Measurements from ENCODE around the gene MCC. TPM values are rescaled to one million over a fixed set of nuclear protein-coding genes. Genes with fewer than 3 reads are reported as not detected.

Gene MCC
- total and polyA plus RNA-seq, 4 donors, result 4.5 to 20.0 (median 9.7) TPM

DNA sequence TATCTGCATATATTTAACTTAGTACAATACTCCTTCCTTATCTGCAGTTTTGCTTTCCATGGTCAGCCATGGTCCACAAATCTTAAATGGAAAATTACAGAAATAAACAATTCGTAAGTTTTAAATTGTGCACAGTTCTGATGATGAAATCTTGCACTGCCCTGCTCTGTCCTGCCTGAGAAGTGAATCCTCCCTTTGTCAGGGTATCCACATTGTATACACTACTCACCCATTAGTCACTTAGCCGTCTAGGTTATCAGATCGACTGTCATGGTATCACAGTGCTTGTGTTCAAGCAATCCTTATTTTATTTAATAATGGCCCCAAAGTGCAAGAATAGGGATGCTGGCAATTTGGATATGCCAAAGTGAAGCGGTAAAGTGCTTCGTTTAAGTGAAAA is 16.9 kb upstream of the MCC start:
- Histone ChIP-seq H3K27ac (ENCODE audit: low read depth in 1 of 2, low read length in 2 of 2) (no peak overlapping the region), H3K4me1 (ENCODE audit: control insufficient read depth in 1 of 2, insufficient read depth in 2 of 2, low read length in 2 of 2) (no peaks in the 10 kb centered on the region), H3K27me3 (ENCODE audit: control insufficient read depth in 1 of 2, insufficient read depth in 2 of 2, low read length in 1 of 2) (no peaks in the 10 kb centered on the region), H3K36me3 (ENCODE audit: control insufficient read depth in 1 of 2, insufficient read depth in 2 of 2, low read length in 1 of 2) (no peaks in the 10 kb centered on the region), H3K4me3 (ENCODE audit: low read length in 2 of 2) (no peak overlapping the region), H3K9me3 (ENCODE audit: control insufficient read depth, low read length) (no peaks in the 10 kb centered on the region)
- intact Hi-C loops (cut with DNase I), result no loop called here
- no peak for DNase-seq
- ATAC-seq (ENCODE audit: low FRiP score), result no peak
- WGBS, 2 donors, result 90 to 92% methylated on average over 5 of the region's 5 CpGs

DNA sequence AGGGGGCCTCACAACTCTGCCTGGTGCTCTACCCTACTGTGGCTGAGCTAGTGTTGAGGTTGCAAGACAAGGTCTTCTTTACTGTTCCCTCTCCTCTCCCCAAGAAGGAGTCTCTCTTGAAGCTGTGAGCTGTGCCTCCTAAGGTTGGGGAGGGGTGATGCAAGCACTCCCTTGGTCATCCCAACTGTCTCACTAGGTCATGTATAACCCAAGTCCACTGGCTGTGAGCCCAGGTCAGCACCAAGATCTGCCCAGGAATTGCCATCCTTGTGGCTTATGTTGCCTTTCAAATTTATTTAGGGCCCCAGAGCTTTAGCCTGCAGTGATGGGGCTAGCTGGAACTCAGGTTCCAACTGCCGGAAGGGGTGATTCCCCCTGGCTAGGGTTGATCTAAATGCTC is 14.9 kb upstream of the MCC start:
- no peak for ATAC-seq (ENCODE audit: low FRiP score)
- Histone ChIP-seq H3K4me1 (ENCODE audit: control insufficient read depth in 1 of 2, insufficient read depth in 2 of 2, low read length in 2 of 2) (no peaks in the 10 kb centered on the region), H3K4me3 (ENCODE audit: low read length in 2 of 2) (no peak overlapping the region), H3K27me3 (ENCODE audit: control insufficient read depth in 1 of 2, insufficient read depth in 2 of 2, low read length in 1 of 2) (no peaks in the 10 kb centered on the region), H3K9me3 (ENCODE audit: control insufficient read depth, low read length) (no peaks in the 10 kb centered on the region), H3K36me3 (ENCODE audit: control insufficient read depth in 1 of 2, insufficient read depth in 2 of 2, low read length in 1 of 2) (no peaks in the 10 kb centered on the region), H3K27ac (ENCODE audit: low read depth in 1 of 2, low read length in 2 of 2) (no peak overlapping the region)
- WGBS, 2 donors, result 88 to 99% methylated on average over 1 of the region's 1 CpG
- DNase-seq, result no peak
- intact Hi-C loops (cut with DNase I), result no loop called here

DNA sequence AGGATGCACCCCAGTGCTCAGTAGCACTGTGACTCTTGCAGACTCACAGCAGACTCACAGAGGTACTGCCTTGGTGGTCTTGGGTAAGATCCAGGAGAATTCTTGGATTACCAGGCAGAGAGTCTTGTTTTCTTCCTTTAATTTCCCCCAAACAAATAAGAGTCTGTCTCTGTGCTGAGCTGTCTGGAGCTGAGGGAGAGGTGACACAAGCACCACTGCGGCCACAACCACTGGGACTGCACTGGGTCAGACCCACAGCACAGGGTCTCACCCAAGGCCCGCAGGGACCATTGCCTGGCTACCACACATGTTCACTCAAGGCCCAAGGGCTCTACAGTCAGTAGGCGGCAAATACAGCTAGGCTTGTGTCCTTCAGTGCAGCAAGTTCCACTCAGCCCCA is 13.8 kb upstream of the MCC start:
- WGBS, 2 donors, result 94 to 97% methylated on average over 3 of the region's 3 CpGs
- DNase-seq (no peak), ATAC-seq (ENCODE audit: low FRiP score) (no peak)
- H3K27ac ChIP-seq (ENCODE audit: low read depth in 1 of 2, low read length in 2 of 2), result no peak overlapping the region
- H3K4me3 ChIP-seq (ENCODE audit: low read length in 2 of 2), result no peak overlapping the region
- no peaks in the 10 kb centered on the region for H3K36me3 ChIP-seq (ENCODE audit: control insufficient read depth in 1 of 2, insufficient read depth in 2 of 2, low read length in 1 of 2)
- no peaks in the 10 kb centered on the region for H3K4me1 ChIP-seq (ENCODE audit: control insufficient read depth in 1 of 2, insufficient read depth in 2 of 2, low read length in 2 of 2)
- H3K27me3 ChIP-seq (ENCODE audit: control insufficient read depth in 1 of 2, insufficient read depth in 2 of 2, low read length in 1 of 2), result no peaks in the 10 kb centered on the region
- H3K9me3 ChIP-seq (ENCODE audit: control insufficient read depth, low read length), result no peaks in the 10 kb centered on the region
- intact Hi-C loops (cut with DNase I), result no loop called here

DNA sequence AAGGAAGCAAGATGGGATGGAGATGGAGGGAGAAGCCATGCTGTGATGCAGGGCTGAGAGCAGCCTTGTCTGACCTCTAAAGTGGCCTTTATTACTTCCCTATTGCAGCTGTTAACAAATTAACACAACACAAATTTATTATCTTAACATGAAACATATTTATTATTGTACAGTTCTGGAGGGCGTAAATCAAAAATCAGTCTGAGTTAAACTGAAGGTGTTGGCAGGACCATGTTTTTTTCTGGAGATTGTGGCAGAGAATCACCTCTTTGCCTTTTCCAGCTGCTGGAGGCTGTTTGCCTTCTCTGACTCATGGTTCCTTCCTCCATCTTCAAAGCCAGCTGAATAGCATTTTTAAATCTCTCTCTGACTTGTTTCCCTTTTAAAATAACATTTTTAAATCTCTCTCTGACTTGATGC is 7.2 kb upstream of the MCC start:
- intact Hi-C loops (cut with DNase I), result no loop called here
- 32 to 41% methylated on average over 1 of the region's 1 CpG for WGBS, 2 donors
- ATAC-seq (ENCODE audit: low FRiP score), result no peak

DNA sequence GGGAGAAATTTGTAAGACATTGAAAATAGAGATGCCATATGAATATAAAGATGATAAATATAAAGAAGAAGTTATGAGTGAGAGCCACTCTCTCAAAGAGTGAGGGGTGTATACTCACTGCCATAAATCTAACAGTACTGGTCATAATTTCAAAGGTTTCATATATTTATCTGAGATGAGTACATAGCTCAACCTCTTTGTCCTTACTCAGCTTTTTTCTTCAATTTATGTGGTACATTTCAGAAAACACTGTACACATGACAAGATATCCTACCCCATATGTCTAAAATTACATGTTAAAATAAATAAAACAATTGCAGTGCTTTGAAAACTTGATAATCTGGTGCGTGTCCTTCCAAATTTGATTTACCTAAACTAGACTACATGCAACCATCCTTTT is 5.2 kb upstream of the MCC start:
- H3K4me1 ChIP-seq (ENCODE audit: control insufficient read depth in 1 of 2, insufficient read depth in 2 of 2, low read length in 2 of 2), result no peaks in the 10 kb centered on the region
- ATAC-seq (ENCODE audit: low FRiP score) (no peak), DNase-seq (no peak)
- H3K27ac ChIP-seq (ENCODE audit: low read depth in 1 of 2, low read length in 2 of 2), result no peak overlapping the region
- H3K4me3 ChIP-seq (ENCODE audit: low read length in 2 of 2), result no peak overlapping the region
- intact Hi-C loops (cut with DNase I), result no loop called here
- H3K27me3 ChIP-seq (ENCODE audit: control insufficient read depth in 1 of 2, insufficient read depth in 2 of 2, low read length in 1 of 2), result no peaks in the 10 kb centered on the region
- WGBS, 2 donors, result 93 to 94% methylated on average over 1 of the region's 1 CpG
- no peaks in the 10 kb centered on the region for H3K36me3 ChIP-seq (ENCODE audit: control insufficient read depth in 1 of 2, insufficient read depth in 2 of 2, low read length in 1 of 2)
- no peaks in the 10 kb centered on the region for H3K9me3 ChIP-seq (ENCODE audit: control insufficient read depth, low read length)

More for the DNA sequence above, 7.2 kb upstream of the MCC start:
- H3K27ac ChIP-seq (ENCODE audit: low read depth in 1 of 2, low read length in 2 of 2), result no peak overlapping the region
- no peaks in the 10 kb centered on the region for H3K36me3 ChIP-seq (ENCODE audit: control insufficient read depth in 1 of 2, insufficient read depth in 2 of 2, low read length in 1 of 2)
- H3K4me3 ChIP-seq (ENCODE audit: low read length in 2 of 2), result no peak overlapping the region
- H3K9me3 ChIP-seq (ENCODE audit: control insufficient read depth, low read length), result no peaks in the 10 kb centered on the region
- H3K27me3 ChIP-seq (ENCODE audit: control insufficient read depth in 1 of 2, insufficient read depth in 2 of 2, low read length in 1 of 2), result no peaks in the 10 kb centered on the region
- no peaks in the 10 kb centered on the region for H3K4me1 ChIP-seq (ENCODE audit: control insufficient read depth in 1 of 2, insufficient read depth in 2 of 2, low read length in 2 of 2)
- no peak for DNase-seq

DNA sequence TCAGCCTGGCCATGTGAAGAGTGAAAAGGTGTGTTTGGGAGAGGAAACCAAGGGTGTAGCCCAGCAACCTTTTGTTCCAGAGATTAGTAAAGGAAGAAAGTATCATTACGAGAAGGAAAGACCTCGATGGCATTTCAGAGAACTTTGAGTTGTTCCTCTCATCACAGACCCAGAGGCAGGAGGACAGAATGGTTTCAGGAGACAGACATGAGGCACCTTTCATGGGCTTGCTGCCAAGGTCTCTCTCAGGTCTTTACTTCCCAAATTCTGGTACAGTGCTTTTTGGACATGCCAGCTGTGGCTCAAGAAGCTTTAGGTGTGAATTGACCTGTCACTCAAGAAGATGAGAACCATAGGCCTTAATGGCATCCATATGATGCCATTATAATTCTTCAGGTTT is 2.8 kb upstream of the MCC start:
- intact Hi-C loops (cut with DNase I), result no loop called here

DNA sequence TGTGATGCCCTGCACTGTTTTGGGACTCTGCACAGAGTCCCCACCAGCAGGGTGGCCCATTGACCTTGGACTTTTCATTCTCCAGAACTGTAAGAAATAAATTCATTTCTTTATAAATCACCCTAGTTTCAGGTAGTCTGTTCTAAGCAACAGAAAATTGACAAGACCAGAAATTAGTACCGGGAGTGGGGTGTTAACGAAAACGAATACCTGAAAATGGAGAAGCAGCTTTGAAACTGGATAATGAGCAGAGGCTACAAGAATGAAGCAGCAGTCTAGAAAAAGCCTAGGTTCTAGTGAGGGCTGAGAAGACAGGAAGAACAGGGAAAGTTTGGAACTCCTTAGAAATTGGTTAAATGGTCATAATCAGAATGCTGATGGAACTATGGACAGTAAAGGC is 2.1 kb upstream of the MCC start:
- ATAC-seq (ENCODE audit: low FRiP score) (no peak), DNase-seq (no peak)
- Histone ChIP-seq H3K27ac (ENCODE audit: low read depth in 1 of 2, low read length in 2 of 2) (no peak overlapping the region), H3K9me3 (ENCODE audit: control insufficient read depth, low read length) (no peaks in the 10 kb centered on the region), H3K4me3 (ENCODE audit: low read length in 2 of 2) (no peak overlapping the region), H3K36me3 (ENCODE audit: control insufficient read depth in 1 of 2, insufficient read depth in 2 of 2, low read length in 1 of 2) (no peaks in the 10 kb centered on the region), H3K27me3 (ENCODE audit: control insufficient read depth in 1 of 2, insufficient read depth in 2 of 2, low read length in 1 of 2) (no peaks in the 10 kb centered on the region), H3K4me1 (ENCODE audit: control insufficient read depth in 1 of 2, insufficient read depth in 2 of 2, low read length in 2 of 2) (peaks cover 0 to 3% of the 10 kb centered on the region in 2 donors)
- intact Hi-C loops (cut with DNase I), result no loop called here
- 97 to 98% methylated on average over 3 of the region's 3 CpGs for WGBS, 2 donors

More for the DNA sequence above, 2.8 kb upstream of the MCC start:
- Histone ChIP-seq H3K27ac (ENCODE audit: low read depth in 1 of 2, low read length in 2 of 2) (no peak overlapping the region), H3K4me3 (ENCODE audit: low read length in 2 of 2) (no peak overlapping the region), H3K36me3 (ENCODE audit: control insufficient read depth in 1 of 2, insufficient read depth in 2 of 2, low read length in 1 of 2) (no peaks in the 10 kb centered on the region), H3K9me3 (ENCODE audit: control insufficient read depth, low read length) (no peaks in the 10 kb centered on the region), H3K4me1 (ENCODE audit: control insufficient read depth in 1 of 2, insufficient read depth in 2 of 2, low read length in 2 of 2) (peaks cover 0 to 3% of the 10 kb centered on the region in 2 donors), H3K27me3 (ENCODE audit: control insufficient read depth in 1 of 2, insufficient read depth in 2 of 2, low read length in 1 of 2) (no peaks in the 10 kb centered on the region)
- ATAC-seq (ENCODE audit: low FRiP score) (no peak), DNase-seq (no peak)
- 86 to 92% methylated on average over 2 of the region's 2 CpGs for WGBS, 2 donors

DNA sequence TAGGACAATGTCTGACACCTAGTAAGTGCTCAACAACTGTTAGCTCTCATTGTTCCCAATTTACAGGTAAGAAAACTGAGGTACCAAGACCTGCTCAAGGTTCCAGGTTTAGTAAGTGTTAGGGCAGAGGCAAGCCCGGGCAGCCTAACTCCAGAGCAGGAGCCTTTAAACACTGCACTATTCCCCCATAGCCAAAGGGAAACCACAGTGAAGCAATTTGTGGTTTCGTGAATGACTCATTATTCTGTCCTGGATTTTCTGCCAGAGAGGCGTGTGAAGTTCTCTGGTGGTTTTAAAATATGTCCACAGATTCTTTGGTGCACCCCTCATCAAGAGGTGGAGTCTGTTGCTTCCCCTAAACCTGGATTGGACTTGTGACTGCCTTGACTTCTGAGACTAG is 1.0 kb upstream of the MCC start:
- Histone ChIP-seq H3K27ac (ENCODE audit: low read depth in 1 of 2, low read length in 2 of 2) (no peak overlapping the region), H3K27me3 (ENCODE audit: control insufficient read depth in 1 of 2, insufficient read depth in 2 of 2, low read length in 1 of 2) (no peaks in the 10 kb centered on the region), H3K4me1 (ENCODE audit: control insufficient read depth in 1 of 2, insufficient read depth in 2 of 2, low read length in 2 of 2) (peaks cover 0 to 3% of the 10 kb centered on the region in 2 donors), H3K36me3 (ENCODE audit: control insufficient read depth in 1 of 2, insufficient read depth in 2 of 2, low read length in 1 of 2) (no peaks in the 10 kb centered on the region), H3K9me3 (ENCODE audit: control insufficient read depth, low read length) (no peaks in the 10 kb centered on the region), H3K4me3 (ENCODE audit: low read length in 2 of 2) (no peak overlapping the region)
- 1 to 3% methylated on average over 3 of the region's 3 CpGs for WGBS, 2 donors
- intact Hi-C loops (cut with DNase I), result no loop called here
- DNase-seq (no peak), ATAC-seq (ENCODE audit: low FRiP score) (peak; percentile 71)

DNA sequence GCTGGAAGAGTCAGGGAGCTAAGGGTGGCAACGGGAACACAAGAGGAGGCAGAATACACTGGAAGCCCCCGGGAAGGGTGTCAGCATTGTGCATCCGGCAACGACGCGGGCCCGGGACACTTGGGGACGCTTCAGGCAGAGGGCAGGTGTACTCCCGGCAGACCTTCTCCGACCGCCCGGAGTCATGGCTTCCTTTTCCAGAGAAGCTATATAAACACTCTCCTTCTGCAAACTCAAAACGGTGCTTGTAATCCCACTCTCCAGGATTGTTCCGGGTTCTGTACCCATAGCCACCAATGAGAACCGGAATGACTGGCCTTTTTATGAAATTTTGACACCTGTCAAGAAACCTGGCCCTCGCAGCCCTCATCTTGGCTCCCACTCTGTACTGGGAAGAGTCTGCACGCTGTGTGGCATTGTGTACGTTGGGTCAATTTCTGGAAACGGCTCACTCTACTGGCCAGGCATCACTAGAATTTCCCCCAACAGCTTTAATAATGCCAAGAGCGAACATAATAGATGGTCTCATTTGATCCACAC is 462 bp upstream of the MCC start:
- H3K4me1 ChIP-seq (ENCODE audit: control insufficient read depth in 1 of 2, insufficient read depth in 2 of 2, low read length in 2 of 2), result peaks cover 0 to 3% of the 10 kb centered on the region in 2 donors
- H3K27me3 ChIP-seq (ENCODE audit: control insufficient read depth in 1 of 2, insufficient read depth in 2 of 2, low read length in 1 of 2), result no peaks in the 10 kb centered on the region
- ATAC-seq (ENCODE audit: low FRiP score), result no peak
- no peak for DNase-seq
- no peaks in the 10 kb centered on the region for H3K9me3 ChIP-seq (ENCODE audit: control insufficient read depth, low read length)
- WGBS, 2 donors, result 1 to 4% methylated on average over 20 of the region's 20 CpGs
- no peaks in the 10 kb centered on the region for H3K36me3 ChIP-seq (ENCODE audit: control insufficient read depth in 1 of 2, insufficient read depth in 2 of 2, low read length in 1 of 2)
- intact Hi-C loops (cut with DNase I), result no loop called here
- no peak overlapping the region for H3K27ac ChIP-seq (ENCODE audit: low read depth in 1 of 2, low read length in 2 of 2)
- H3K4me3 ChIP-seq (ENCODE audit: low read length in 2 of 2), result peak overlapping the region; percentile 28 to 37

Measured in aorta (tissue), 5 donors.